OCI-LY3 (cell line): ENCODE data around the gene SLC28A1.

Experiments used
- EZH2phosphoT487 ChIP-seq: fragments of 200-600 bp; shearing (Covaris generic); IDR thresholded peaks from 2 replicates; pipeline ENCODE4 v1.6.1; 2018; ENCODE audit warnings: antibody characterized with exemption, mixed run types, low read depth
- TF ChIP-seq, protein P1 (sequence below): fragments of 200-600, 300-600 bp; sonication (generic); IDR thresholded peaks from 2 replicates; pipeline ENCODE4 v1.5.1; 2014; ENCODE audit warnings: antibody characterized with exemption, low read length, low read depth

DNA sequence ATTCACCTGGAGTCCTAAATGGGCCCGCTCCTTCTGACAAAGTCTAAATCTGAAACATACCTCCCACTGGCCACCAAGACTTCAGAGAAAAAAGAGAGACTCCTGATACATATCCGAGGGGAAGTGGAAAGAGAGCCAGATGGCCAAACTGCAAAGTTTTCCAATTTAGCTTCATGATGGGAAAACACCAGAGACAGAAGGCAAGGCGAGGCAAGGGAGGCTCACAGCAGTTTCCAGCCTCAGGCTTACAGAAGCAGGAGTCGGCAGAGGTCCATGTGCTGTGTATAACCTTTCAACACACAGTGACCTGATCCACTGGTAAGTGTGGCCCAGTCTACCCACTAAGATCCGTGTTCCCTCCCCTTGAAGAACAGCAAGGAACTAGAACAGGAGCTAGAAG is 67.3 kb downstream of the SLC28A1 start:
- TF ChIP-seq, protein P1, sequence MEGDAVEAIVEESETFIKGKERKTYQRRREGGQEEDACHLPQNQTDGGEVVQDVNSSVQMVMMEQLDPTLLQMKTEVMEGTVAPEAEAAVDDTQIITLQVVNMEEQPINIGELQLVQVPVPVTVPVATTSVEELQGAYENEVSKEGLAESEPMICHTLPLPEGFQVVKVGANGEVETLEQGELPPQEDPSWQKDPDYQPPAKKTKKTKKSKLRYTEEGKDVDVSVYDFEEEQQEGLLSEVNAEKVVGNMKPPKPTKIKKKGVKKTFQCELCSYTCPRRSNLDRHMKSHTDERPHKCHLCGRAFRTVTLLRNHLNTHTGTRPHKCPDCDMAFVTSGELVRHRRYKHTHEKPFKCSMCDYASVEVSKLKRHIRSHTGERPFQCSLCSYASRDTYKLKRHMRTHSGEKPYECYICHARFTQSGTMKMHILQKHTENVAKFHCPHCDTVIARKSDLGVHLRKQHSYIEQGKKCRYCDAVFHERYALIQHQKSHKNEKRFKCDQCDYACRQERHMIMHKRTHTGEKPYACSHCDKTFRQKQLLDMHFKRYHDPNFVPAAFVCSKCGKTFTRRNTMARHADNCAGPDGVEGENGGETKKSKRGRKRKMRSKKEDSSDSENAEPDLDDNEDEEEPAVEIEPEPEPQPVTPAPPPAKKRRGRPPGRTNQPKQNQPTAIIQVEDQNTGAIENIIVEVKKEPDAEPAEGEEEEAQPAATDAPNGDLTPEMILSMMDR = no peak
- no peak for TF ChIP-seq EZH2phosphoT487
